ENCODE results near the gene FXYD6. TPM values are rescaled to one million over a fixed set of nuclear protein-coding genes. Genes with fewer than 3 reads are reported as not detected.

FXYD6 gene
- total and polyA plus RNA-seq, 9 donors, result 119 to 445 (median 264) TPM

- peak; percentile 42 to 80 (median 66) for DNase-seq
- no peak for TF ChIP-seq POLR2A (IDR thresholded peaks at IDR 0.05)
- TF ChIP-seq CTCF (IDR thresholded peaks at IDR 0.05), result peak; percentile 16 to 37 (median 34)
- no peak overlapping the region for H3K4me3 ChIP-seq
- no peaks in the 10 kb centered on the region for H3K36me3 ChIP-seq
- H3K9me3 ChIP-seq, result no peaks in the 10 kb centered on the region
- no peak overlapping the region for H3K27ac ChIP-seq
- no peaks in the 10 kb centered on the region for H3K27me3 ChIP-seq
- WGBS, 3 donors, result 55 to 69% (median 62%) methylated on average over 9 to 10 of the region's 10 CpGs
- peaks cover 10% of the 10 kb centered on the region for H3K4me1 ChIP-seq (ENCODE audit: insufficient read depth)
- intact Hi-C loops (cut with DNase I), result loop anchor here in 3 of 4 donors (5.0 kb wide), 3 partner anchors 128 to 392 kb away; no protein-coding TSS in a partner anchor
Observed at GRCh38 chr11:117819096-117820040, 57.1 kb downstream of the FXYD6 start.

GRCh38 chr11:117818041-117818873, 58.2 kb downstream of the FXYD6 start:
- Histone ChIP-seq H3K9me3 (no peaks in the 10 kb centered on the region), H3K4me1 (ENCODE audit: insufficient read depth) (peaks cover 3% of the 10 kb centered on the region), H3K4me3 (no peak overlapping the region), H3K27me3 (no peaks in the 10 kb centered on the region), H3K36me3 (no peaks in the 10 kb centered on the region), H3K27ac (no peak overlapping the region)
- TF ChIP-seq EP300 (IDR thresholded peaks at IDR 0.05) (no peak), CTCF (IDR thresholded peaks at IDR 0.05) (peak in 1 of 3 donors; percentile 23)
- intact Hi-C loops (cut with DNase I), result loop anchor here in 3 of 4 donors (5.0 kb wide), 3 partner anchors 129 to 391 kb away; no protein-coding TSS in a partner anchor
- WGBS, 3 donors, result 61 to 69% (median 64%) methylated on average over 9 of the region's 9 CpGs
- DNase-seq, result peak in 1 of 5 donors; percentile 32

GRCh38 chr11:117817368-117818040, 59.0 kb downstream of the FXYD6 start:
- TF ChIP-seq EP300 (IDR thresholded peaks at IDR 0.05) (no peak), POLR2A (IDR thresholded peaks at IDR 0.05) (no peak), CTCF (IDR thresholded peaks at IDR 0.05) (peak; percentile 90 to 98 (median 96))
- WGBS, 3 donors, result 11 to 13% (median 12%) methylated on average over 19 of the region's 19 CpGs
- peak; percentile 80 to 91 (median 90) for DNase-seq
- no peak overlapping the region for H3K27ac ChIP-seq
- H3K4me1 ChIP-seq (ENCODE audit: insufficient read depth), result peaks cover 3% of the 10 kb centered on the region
- intact Hi-C loops (cut with DNase I), result loop anchor here in 3 of 4 donors (5.0 kb wide), 3 partner anchors 130 to 390 kb away; no protein-coding TSS in a partner anchor
- no peaks in the 10 kb centered on the region for H3K36me3 ChIP-seq
- no peaks in the 10 kb centered on the region for H3K27me3 ChIP-seq
- no peaks in the 10 kb centered on the region for H3K9me3 ChIP-seq
- H3K4me3 ChIP-seq, result no peak overlapping the region
